NAMALWA (cell line): ENCODE results near the gene EPHB3.
"Not testable (repeated sequence)": the region's sequence is repeated elsewhere in the genome, so short reads cannot be mapped to it uniquely, and the experiment has no call there.

ENCODE experiments used
- DNase-seq: peaks from one replicate; pipeline ENCODE4 v3.0.0-alpha.2; 2015; ENCODE audit warnings: low spot score

Gene EPHB3

GRCh38 chr3:184600685-184601377 lies 39.2 kb downstream of the EPHB3 start:
- no peak for DNase-seq

- no peak for DNase-seq
These were observed 40.2 kb downstream of the EPHB3 start for GRCh38 chr3:184601576-184602371.

- DNase-seq, result no peak
These were observed 41.0 kb downstream of the EPHB3 start for GRCh38 chr3:184602372-184603150.

- DNase-seq, result no peak
These were observed 41.8 kb downstream of the EPHB3 start for GRCh38 chr3:184603151-184604030.

- no peak for DNase-seq
These were observed 42.5 kb downstream of the EPHB3 start for GRCh38 chr3:184604039-184604601.

- no peak for DNase-seq
These were observed 43.2 kb downstream of the EPHB3 start for GRCh38 chr3:184604615-184605290.

- no peak for DNase-seq
These were observed 46.6 kb downstream of the EPHB3 start for GRCh38 chr3:184608209-184608608.

GRCh38 chr3:184609476-184610244 lies 48.1 kb downstream of the EPHB3 start:
- no peak for DNase-seq

- no peak for DNase-seq
These were observed 48.8 kb downstream of the EPHB3 start for GRCh38 chr3:184610245-184610871.

GRCh38 chr3:184611607-184612281 lies 50.2 kb downstream of the EPHB3 start:
- DNase-seq, result no peak

GRCh38 chr3:184615396-184615795 lies 53.8 kb downstream of the EPHB3 start:
- no peak for DNase-seq

- no peak for DNase-seq
These were observed 54.9 kb downstream of the EPHB3 start for GRCh38 chr3:184616436-184616835.

- not testable (repeated sequence) for DNase-seq
These were observed 55.7 kb downstream of the EPHB3 start for GRCh38 chr3:184617306-184617705.

- DNase-seq, result no peak
These were observed 57.2 kb downstream of the EPHB3 start for GRCh38 chr3:184618811-184619210.

- no peak for DNase-seq
These were observed 57.8 kb downstream of the EPHB3 start for GRCh38 chr3:184619369-184619768.

GRCh38 chr3:184619787-184620430 lies 58.3 kb downstream of the EPHB3 start:
- DNase-seq, result no peak

GRCh38 chr3:184620475-184621119 lies 59.0 kb downstream of the EPHB3 start:
- DNase-seq, result no peak

GRCh38 chr3:184622156-184622555 lies 60.6 kb downstream of the EPHB3 start:
- DNase-seq, result not testable (repeated sequence)
